ENCODE data around the gene WFDC1. TPM values are rescaled to one million over a fixed set of nuclear protein-coding genes. Genes with fewer than 3 reads are reported as not detected.

Gene WFDC1
- total RNA-seq, 2 donors from 2014 or later, result 60.9 to 80.8 TPM

GRCh38 chr16:84259691-84260090 is 35.0 kb upstream of the WFDC1 start:
- Histone ChIP-seq H3K36me3 (no peaks in the 10 kb centered on the region), H3K27me3 (replicated peaks; ENCODE audit: insufficient read depth) (no peaks in the 10 kb centered on the region), H3K4me1 (replicated peaks) (no peaks in the 10 kb centered on the region), H3K27ac (no peak overlapping the region), H3K9me3 (no peaks in the 10 kb centered on the region), H3K4me3 (no peak overlapping the region)
- TF ChIP-seq POLR2AphosphoS5 (IDR thresholded peaks at IDR 0.05), result no peak
- no peak for TF ChIP-seq CTCF (IDR thresholded peaks at IDR 0.05)
- TF ChIP-seq POLR2A (IDR thresholded peaks at IDR 0.05), result no peak
- WGBS, result 89% methylated on average over 3 of the region's 3 CpGs
- intact Hi-C loops (cut with DNase I), result no loop called here
- no peak for DNase-seq (ENCODE audit: low spot score)

GRCh38 chr16:84260766-84261554 is 33.7 kb upstream of the WFDC1 start:
- DNase-seq (ENCODE audit: low spot score), result no peak
- Histone ChIP-seq H3K4me3 (no peak overlapping the region), H3K9me3 (no peaks in the 10 kb centered on the region), H3K27ac (no peak overlapping the region), H3K4me1 (replicated peaks) (no peaks in the 10 kb centered on the region), H3K36me3 (no peaks in the 10 kb centered on the region), H3K27me3 (replicated peaks; ENCODE audit: insufficient read depth) (no peaks in the 10 kb centered on the region)
- intact Hi-C loops (cut with DNase I), result no loop called here
- WGBS, result 79% methylated on average over 23 of the region's 23 CpGs
- TF ChIP-seq POLR2A (IDR thresholded peaks at IDR 0.05), result no peak
- TF ChIP-seq CTCF (IDR thresholded peaks at IDR 0.05), result no peak
- no peak for TF ChIP-seq POLR2AphosphoS5 (IDR thresholded peaks at IDR 0.05)

- Histone ChIP-seq H3K4me1 (replicated peaks) (no peaks in the 10 kb centered on the region), H3K27me3 (replicated peaks; ENCODE audit: insufficient read depth) (no peaks in the 10 kb centered on the region), H3K9me3 (no peaks in the 10 kb centered on the region), H3K27ac (no peak overlapping the region), H3K36me3 (no peaks in the 10 kb centered on the region), H3K4me3 (no peak overlapping the region)
- WGBS, result 92% methylated on average over 4 of the region's 4 CpGs
- DNase-seq (ENCODE audit: low spot score), result no peak
- intact Hi-C loops (cut with DNase I), result no loop called here
- TF ChIP-seq CTCF (IDR thresholded peaks at IDR 0.05), result no peak
- TF ChIP-seq POLR2AphosphoS5 (IDR thresholded peaks at IDR 0.05), result no peak
- TF ChIP-seq POLR2A (IDR thresholded peaks at IDR 0.05), result no peak
Measured at GRCh38 chr16:84262031-84262430, 32.6 kb upstream of the WFDC1 start.

DNA sequence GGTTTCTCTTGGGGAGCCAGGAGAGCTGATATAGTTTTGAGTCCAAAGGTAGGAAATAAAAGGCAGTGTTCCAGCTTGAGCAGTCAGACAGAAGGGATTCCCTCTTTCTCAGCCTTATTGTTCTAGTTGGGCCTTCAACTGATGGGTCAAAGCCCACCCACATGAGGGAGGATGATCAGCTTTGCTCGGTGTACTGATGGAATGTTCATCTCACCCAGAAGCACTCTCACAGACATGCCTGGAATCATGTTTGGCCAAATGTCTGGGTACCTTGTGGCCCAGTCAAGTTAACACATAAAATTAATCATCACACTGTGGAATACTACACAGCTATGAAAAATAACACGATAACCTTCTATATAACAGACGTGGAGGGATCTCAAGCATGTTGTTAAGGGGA is 31.7 kb upstream of the WFDC1 start:
- no peak overlapping the region for H3K4me3 ChIP-seq
- no peak for DNase-seq (ENCODE audit: low spot score)
- TF ChIP-seq POLR2A (IDR thresholded peaks at IDR 0.05), result no peak
- TF ChIP-seq POLR2AphosphoS5 (IDR thresholded peaks at IDR 0.05), result no peak
- no peak for TF ChIP-seq CTCF (IDR thresholded peaks at IDR 0.05)
- H3K36me3 ChIP-seq, result no peaks in the 10 kb centered on the region
- 96% methylated on average over 3 of the region's 3 CpGs for WGBS
- intact Hi-C loops (cut with DNase I), result no loop called here
- H3K9me3 ChIP-seq, result no peaks in the 10 kb centered on the region
- H3K27ac ChIP-seq, result no peak overlapping the region
- H3K27me3 ChIP-seq (replicated peaks; ENCODE audit: insufficient read depth), result no peaks in the 10 kb centered on the region
- H3K4me1 ChIP-seq (replicated peaks), result no peaks in the 10 kb centered on the region

- 59% methylated on average over 4 of the region's 4 CpGs for WGBS
Measured at GRCh38 chr16:84266451-84266850, 28.2 kb upstream of the WFDC1 start.

More at GRCh38 chr16:84266451-84266850, 28.2 kb upstream of the WFDC1 start:
- Histone ChIP-seq H3K27ac (no peak overlapping the region), H3K9me3 (no peaks in the 10 kb centered on the region), H3K36me3 (no peaks in the 10 kb centered on the region), H3K4me3 (no peak overlapping the region), H3K27me3 (replicated peaks; ENCODE audit: insufficient read depth) (no peaks in the 10 kb centered on the region), H3K4me1 (replicated peaks) (no peaks in the 10 kb centered on the region)
- intact Hi-C loops (cut with DNase I), result no loop called here
- TF ChIP-seq POLR2A (IDR thresholded peaks at IDR 0.05), result no peak
- TF ChIP-seq POLR2AphosphoS5 (IDR thresholded peaks at IDR 0.05), result no peak
- TF ChIP-seq CTCF (IDR thresholded peaks at IDR 0.05), result no peak
- DNase-seq (ENCODE audit: low spot score), result no peak
